Measurements from ENCODE around the gene GRIN3B.

- no peak for TF ChIP-seq CTCF (IDR thresholded peaks at IDR 0.05; ENCODE audit: low read depth, low read length)
- no peak for TF ChIP-seq EZH2phosphoT487 (IDR thresholded peaks at IDR 0.05; ENCODE audit: low read depth)
Observed at GRCh38 chr19:1055028-1055425, 54.8 kb downstream of the GRIN3B start.

Data from OCI-LY3 (cell line).